GM12801 (cell line): ENCODE results near the gene VN1R5.
"Not testable (repeated sequence)": the region's sequence is repeated elsewhere in the genome, so short reads cannot be mapped to it uniquely, and the experiment has no call there.

Experiments
- CTCF ChIP-seq: IDR thresholded peaks from one replicate; pipeline ENCODE4 v1.5.1; 2011; ENCODE audit warnings: control low read depth; ENCODE audit not compliant: insufficient read length; ENCODE audit errors: extremely low read depth

VN1R5 gene

GRCh38 chr1:247255772-247256171 lies at the start of gene VN1R5:
VN1R5 (plus strand) TSS chr1:247256072.
- TF ChIP-seq CTCF = not testable (repeated sequence)

- no peak for TF ChIP-seq CTCF
These were observed 46.5 kb upstream of the VN1R5 start for GRCh38 chr1:247209396-247209795.

GRCh38 chr1:247210062-247210375 lies 45.9 kb upstream of the VN1R5 start:
- TF ChIP-seq CTCF = no peak

GRCh38 chr1:247210376-247211117 lies 45.3 kb upstream of the VN1R5 start:
- TF ChIP-seq CTCF = no peak

- TF ChIP-seq CTCF = no peak
These were observed 44.5 kb upstream of the VN1R5 start for GRCh38 chr1:247211339-247211738.

GRCh38 chr1:247212012-247212411 lies 43.9 kb upstream of the VN1R5 start:
- TF ChIP-seq CTCF = no peak

GRCh38 chr1:247212627-247213617 lies 43.0 kb upstream of the VN1R5 start:
- TF ChIP-seq CTCF = no peak
